ENCODE measurements around the gene ACVR2B.

ACVR2B gene

DNA sequence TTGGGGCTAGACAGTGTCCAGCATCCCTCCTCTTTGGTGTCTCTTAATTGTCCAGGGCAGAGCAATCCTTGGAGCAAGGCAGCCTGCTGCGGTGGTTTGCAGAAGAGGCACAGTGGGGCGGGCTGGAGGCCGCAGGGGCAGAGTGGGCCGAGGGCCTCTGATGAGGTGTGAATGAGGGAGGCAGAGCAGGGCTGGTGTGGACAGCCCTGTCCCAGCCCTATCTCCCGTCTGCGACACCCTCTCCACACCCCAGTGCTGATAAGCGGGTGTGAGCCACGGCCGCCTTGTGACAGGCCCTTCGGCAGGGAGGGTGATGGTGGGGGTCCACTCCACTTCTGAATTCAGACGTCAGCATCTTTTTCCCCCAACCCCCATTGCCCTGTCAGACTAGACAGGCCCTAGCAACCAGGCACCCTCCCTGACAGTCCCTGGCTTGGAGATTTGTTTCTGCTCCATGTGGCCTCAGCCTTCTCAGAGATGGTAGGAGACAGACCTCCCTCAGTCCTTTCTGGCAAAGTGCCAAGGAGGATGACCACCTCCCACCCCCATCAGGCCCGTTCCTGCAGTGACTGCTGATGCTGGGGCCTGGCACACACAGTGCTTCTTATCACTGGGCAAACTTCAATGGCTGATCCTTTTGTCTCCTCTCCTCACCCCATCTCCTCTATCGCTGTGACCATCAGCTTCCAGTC lies 79.7 kb downstream of the ACVR2B start:
- no peak for DNase-seq (ENCODE audit: low read depth)

DNA sequence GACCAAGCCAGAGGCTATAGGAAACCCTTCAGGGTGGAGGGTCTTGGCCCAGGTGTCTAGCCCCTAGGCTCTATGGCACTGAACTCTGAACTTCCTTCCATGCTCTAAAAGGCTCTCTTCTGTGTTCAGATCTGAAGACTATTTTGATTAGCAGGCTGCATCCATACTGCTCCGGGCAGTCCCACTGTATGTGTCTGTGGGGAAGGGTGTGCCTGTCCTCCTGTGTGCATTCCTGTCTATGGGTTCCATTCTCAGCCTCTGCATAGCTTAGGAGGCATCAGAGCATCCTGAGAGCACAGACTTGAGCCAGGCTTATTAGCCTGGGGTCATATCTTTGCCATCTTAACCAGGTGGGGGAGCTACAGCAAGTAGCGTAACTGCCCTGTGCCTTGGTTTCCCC lies 80.5 kb downstream of the ACVR2B start:
- no peak for DNase-seq (ENCODE audit: low read depth)

DNA sequence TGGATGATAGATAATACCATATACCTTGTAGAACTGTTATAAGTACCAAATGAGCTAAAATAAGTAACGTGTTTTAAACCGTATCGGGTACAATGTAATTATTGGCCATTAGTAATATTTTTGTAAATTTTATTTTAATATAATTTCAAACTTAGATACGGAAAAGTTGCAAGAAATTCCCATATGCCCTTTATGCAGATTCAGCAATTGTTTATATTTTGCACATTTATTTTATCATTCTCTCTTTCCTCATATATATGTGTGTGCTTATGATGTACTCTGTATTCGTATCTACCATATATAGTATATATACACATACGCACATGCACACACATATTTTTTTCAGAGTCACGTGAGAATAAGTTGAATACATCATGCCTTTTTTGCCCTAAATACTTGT lies 80.9 kb downstream of the ACVR2B start:
- no peak for DNase-seq (ENCODE audit: low read depth)

DNA sequence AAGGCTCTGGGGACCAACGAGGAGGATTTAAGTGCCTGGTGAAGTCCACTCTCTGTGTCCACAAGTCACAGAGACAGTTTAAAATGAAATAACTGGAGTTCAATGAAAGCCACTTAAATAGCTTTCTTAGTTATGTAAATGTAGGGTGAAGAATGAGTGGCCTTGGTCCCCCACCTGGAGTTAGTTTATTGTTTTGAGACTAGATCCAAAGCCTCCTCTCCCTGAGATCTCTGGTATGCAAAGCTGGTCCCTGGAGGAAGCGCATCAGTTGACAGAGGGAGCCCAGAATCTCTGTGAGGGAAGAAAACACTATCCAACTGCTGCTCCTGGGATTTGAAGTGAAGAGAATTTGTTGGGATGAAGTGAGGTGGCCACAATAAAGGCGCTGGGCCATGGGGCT lies 83.0 kb downstream of the ACVR2B start:
- DNase-seq (ENCODE audit: low read depth) = no peak

DNA sequence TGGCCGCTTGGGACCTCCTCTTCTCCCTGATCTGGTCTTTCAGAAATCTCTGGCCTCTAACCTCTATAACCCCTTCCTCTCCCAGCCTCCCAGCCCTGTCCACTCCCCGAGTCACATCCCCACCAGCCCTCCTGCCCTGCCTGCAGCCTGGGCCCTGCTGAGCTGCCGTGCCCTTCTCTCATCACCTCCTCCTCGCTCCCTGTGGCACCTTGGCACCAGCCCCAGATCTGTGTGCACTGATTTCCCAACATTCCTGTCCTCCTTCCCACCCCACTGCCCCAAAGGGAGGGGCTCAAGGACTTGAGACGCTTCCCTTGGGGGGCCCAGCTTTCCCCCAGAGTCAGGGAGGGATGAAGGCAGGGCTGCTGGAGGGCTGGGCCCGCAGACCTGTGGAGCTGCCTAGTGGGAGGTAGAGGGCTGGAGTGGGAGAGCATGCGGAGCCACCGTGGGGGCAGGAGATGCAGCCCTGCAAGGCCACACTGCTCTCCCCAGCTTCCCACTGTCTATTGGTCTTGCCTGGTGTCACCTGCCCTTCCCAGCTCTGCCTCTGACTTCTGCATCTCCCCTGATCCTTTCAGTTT lies 85.2 kb downstream of the ACVR2B start:
- no peak for DNase-seq (ENCODE audit: low read depth)

DNA sequence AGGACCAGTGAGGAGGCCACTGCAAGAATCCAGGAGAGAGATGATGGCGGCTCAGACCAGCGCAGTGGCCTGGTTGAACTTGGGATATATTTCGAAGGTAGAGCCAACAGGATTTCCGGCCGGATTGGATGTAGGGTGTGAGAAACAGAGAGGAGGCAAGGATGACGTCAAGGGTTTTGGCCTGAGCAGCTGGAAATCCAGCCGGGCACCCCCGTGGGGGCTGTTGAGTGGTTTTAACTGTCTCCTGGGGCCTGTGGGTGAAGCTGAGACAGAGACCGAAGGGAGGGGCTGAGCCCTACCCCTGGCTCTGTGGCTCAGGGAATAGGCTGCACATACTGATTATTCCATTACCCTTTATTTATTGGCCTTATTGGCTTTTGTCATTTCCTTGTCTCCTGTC lies 88.1 kb downstream of the ACVR2B start:
- no peak for DNase-seq (ENCODE audit: low read depth)
